Vagina (tissue), 2 donors: ENCODE data around the gene LMTK3. TPM values are rescaled to one million over a fixed set of nuclear protein-coding genes. Genes with fewer than 3 reads are reported as not detected.

Experiments used
- DNase-seq, 2 donors: peaks; one replicate each; pipeline ENCODE4 v3.0.0-alpha.2; 2017; ENCODE audit errors: extremely low spot score in 2 of 2
- H3K27ac ChIP-seq: fragments of 200-600 bp; sonication (generic); one replicate; pipeline ENCODE4 v1.5.1; 2019
- H3K27me3 ChIP-seq: fragments of 200-600 bp; sonication (generic); one replicate; pipeline ENCODE4 v1.5.1; 2019
- H3K36me3 ChIP-seq, 2 donors: fragments of 200-600 bp; sonication (generic); one replicate each; pipeline ENCODE4 v1.5.1; 2017 to 2019
- H3K4me1 ChIP-seq: fragments of 200-600 bp; sonication (generic); one replicate; pipeline ENCODE4 v1.5.1; 2019
- H3K4me3 ChIP-seq, 2 donors: fragments of 200-600 bp; sonication (generic); 1 replicate in 1 of 2; 2 replicates in 1 of 2; pipeline ENCODE4 v1.5.1; 2016 to 2019
- H3K9me3 ChIP-seq: fragments of 200-600 bp; sonication (generic); one replicate; pipeline ENCODE4 v1.5.1; 2019
- POLR2A ChIP-seq, 2 donors: fragments of 450-650 bp; IDR thresholded peaks; one replicate each; pipeline ENCODE4 v1.6.1; 2017; ENCODE audit warnings: antibody characterized with exemption in 2 of 2, mild to moderate bottlenecking in 2 of 2, moderate library complexity in 2 of 2
- POLR2AphosphoS5 ChIP-seq, 2 donors: sonication (generic); formaldehyde crosslinking; IDR thresholded peaks; one replicate each; pipeline ENCODE4 v1.9.0; 2017; ENCODE audit warnings: antibody characterized with exemption in 2 of 2, mild to moderate bottlenecking in 2 of 2, low read depth in 1 of 2; ENCODE audit not compliant: insufficient read depth in 1 of 2
- intact Hi-C: fragments of 100-400 bp; cut with DNase I; formaldehyde crosslinking; loops from one replicate; pipeline ENCODE4 v1.15.1; 2023
- total RNA-seq: library from RNA; depleted of rRNA; stranded (reverse); fragments of >200 nt; gene quantifications from one replicate; pipeline ENCODE4 v1.2.3, GENCODE V29; 2016
- TF ChIP-seq, protein P1 (sequence below), 3 experiments: fragments of 450-650 bp in 2 of 3; fragments of 200-600 bp in 1 of 3; sonication (generic) in 1 of 3; IDR thresholded peaks; one replicate each; pipeline ENCODE4 v1.5.1; 2017 to 2019; ENCODE audit warnings: antibody characterized with exemption in 3 of 3, mild to moderate bottlenecking in 2 of 3, moderate library complexity in 2 of 3

LMTK3 gene
- total RNA-seq, 1 donor from 2014 or later: 1.7 TPM

DNA sequence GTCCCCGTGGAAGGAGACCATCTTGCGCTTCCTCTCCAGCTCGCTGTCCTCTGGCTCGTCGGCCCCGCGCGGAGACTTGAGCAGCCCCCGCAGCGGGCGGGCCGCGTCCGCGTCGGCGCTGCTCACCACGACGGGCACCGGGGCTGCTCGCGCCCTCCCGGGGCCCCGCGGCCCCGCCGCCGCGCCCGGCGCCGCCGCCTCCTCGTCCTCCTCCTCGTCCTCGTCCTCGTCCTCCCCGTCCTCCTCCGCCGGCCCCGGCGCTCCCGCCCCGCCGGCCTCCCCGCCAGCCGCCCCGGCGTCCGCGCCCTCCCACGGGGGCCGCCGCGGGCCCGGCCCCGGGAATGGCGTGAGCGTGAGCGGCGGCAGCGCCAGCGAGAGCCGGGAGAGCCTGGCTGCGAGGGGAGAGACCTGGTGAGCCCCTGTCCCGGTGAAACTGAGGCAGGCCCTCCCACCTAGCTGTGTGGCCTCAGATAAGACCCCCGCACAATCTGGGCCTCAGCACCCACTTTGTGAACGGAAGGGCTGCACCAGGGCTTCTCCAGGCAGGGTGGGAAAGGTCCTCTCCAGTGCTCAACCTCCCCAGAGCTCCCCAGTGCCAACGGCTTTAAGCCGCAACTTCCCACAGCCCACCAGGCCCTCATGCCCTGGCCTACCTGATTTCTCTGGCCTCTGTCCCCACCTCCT, 17.8 kb downstream of the LMTK3 start:
- intact Hi-C loops: loop anchor here (5.0 kb wide), 1 partner anchor 93 kb away; no protein-coding TSS in a partner anchor

DNA sequence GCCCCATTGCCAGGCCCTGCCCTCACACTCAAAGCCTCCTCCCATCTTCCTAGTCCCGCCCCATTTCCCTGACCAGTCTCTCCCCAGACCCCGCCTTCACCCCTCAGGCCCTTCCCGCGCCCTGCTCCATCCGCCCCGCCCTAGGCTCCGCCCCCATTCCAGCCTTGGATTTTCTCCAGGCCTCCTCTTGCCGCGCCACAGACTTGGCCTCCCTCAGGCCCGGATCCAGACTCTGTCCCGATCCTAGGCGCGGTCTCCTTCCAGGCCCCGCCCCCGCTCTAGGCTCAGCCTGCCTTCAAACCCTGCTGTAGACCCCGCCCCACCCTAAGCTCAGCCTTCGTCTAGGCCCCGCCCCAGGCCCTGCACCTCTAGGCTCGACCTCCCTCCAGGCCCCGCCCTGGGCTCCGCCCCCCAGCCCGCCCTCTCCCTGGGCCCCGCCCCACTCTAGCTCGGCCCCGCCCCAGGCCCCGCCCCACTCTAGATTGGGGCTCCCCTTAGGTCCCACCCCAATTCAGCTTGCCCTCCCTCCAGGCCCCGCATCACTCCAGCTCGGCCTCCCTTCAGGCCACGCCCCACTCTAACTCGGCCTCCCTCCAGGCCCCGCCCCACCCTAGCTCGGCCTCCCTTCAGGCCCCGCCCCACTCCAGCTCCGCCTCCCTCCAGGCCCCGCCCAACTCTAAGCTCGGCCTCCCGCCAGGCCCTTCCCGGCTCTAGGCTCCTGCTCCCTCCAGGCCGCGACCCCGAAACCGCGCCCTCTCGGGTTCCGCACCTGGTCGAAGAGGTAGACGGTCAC, 18.5 kb downstream of the LMTK3 start:
- intact Hi-C loops: loop anchor here (5.0 kb wide), 1 partner anchor 94 kb away; no protein-coding TSS in a partner anchor
- Histone ChIP-seq H3K4me1 (peaks cover 50% of the 10 kb centered on the region), H3K27ac (peak overlapping the region; percentile 63)

More for the DNA sequence above, 17.8 kb downstream of the LMTK3 start:
- H3K27me3 ChIP-seq: no peaks in the 10 kb centered on the region
- TF ChIP-seq POLR2A (IDR thresholded peaks at IDR 0.05) (no peak), POLR2AphosphoS5 (IDR thresholded peaks at IDR 0.05; ENCODE audit: insufficient read depth in 1 of 2, low read depth in 1 of 2) (no peak)
- TF ChIP-seq, protein P1, sequence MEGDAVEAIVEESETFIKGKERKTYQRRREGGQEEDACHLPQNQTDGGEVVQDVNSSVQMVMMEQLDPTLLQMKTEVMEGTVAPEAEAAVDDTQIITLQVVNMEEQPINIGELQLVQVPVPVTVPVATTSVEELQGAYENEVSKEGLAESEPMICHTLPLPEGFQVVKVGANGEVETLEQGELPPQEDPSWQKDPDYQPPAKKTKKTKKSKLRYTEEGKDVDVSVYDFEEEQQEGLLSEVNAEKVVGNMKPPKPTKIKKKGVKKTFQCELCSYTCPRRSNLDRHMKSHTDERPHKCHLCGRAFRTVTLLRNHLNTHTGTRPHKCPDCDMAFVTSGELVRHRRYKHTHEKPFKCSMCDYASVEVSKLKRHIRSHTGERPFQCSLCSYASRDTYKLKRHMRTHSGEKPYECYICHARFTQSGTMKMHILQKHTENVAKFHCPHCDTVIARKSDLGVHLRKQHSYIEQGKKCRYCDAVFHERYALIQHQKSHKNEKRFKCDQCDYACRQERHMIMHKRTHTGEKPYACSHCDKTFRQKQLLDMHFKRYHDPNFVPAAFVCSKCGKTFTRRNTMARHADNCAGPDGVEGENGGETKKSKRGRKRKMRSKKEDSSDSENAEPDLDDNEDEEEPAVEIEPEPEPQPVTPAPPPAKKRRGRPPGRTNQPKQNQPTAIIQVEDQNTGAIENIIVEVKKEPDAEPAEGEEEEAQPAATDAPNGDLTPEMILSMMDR (IDR thresholded peaks at IDR 0.05): no peak
- H3K9me3 ChIP-seq: no peaks in the 10 kb centered on the region
- no peaks in the 10 kb centered on the region for H3K36me3 ChIP-seq
- peak overlapping the region; percentile 43 to 63 for H3K4me3 ChIP-seq
- H3K4me1 ChIP-seq: peaks cover 48% of the 10 kb centered on the region
- peak overlapping the region; percentile 63 for H3K27ac ChIP-seq
- DNase-seq: no peak

DNA sequence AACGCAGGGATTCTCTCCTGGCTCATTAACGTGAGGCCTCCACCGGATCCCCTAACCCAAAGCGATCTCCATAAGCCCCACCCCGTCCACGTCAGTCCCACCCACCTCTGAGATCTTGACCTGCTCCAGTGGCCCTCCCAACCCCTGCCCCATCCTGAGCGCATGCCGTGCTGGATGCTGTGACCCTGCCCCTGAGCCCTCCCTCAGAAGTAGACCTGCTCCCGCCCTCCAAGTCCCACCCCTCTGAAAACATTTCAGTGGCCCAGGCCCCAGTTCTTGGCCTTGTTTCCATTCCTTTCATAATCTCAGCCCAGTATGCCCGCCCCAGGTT, 19.9 kb downstream of the LMTK3 start:
- H3K27ac ChIP-seq: peak overlapping the region; percentile 61
- H3K4me3 ChIP-seq: no peak overlapping the region
- no peaks in the 10 kb centered on the region for H3K27me3 ChIP-seq
- no peaks in the 10 kb centered on the region for H3K36me3 ChIP-seq
- intact Hi-C loops: loop anchor here (5.0 kb wide), 1 partner anchor 96 kb away; no protein-coding TSS in a partner anchor
- TF ChIP-seq, protein P1 (IDR thresholded peaks at IDR 0.05): no peak
- TF ChIP-seq POLR2AphosphoS5 (IDR thresholded peaks at IDR 0.05; ENCODE audit: insufficient read depth in 1 of 2, low read depth in 1 of 2): no peak
- no peak for TF ChIP-seq POLR2A (IDR thresholded peaks at IDR 0.05)
- DNase-seq: no peak
- H3K9me3 ChIP-seq: no peaks in the 10 kb centered on the region
- H3K4me1 ChIP-seq: peaks cover 55% of the 10 kb centered on the region

More for the DNA sequence above, 18.5 kb downstream of the LMTK3 start:
- no peaks in the 10 kb centered on the region for H3K36me3 ChIP-seq
- DNase-seq: peak in 1 of 2 donors; percentile 95
- H3K27me3 ChIP-seq: no peaks in the 10 kb centered on the region
- H3K4me3 ChIP-seq: peak overlapping the region; percentile 43 to 63
- peak; percentile 51 to 85 for TF ChIP-seq POLR2AphosphoS5 (IDR thresholded peaks at IDR 0.05; ENCODE audit: insufficient read depth in 1 of 2, low read depth in 1 of 2)
- peak in 1 of 2 donors; percentile 52 for TF ChIP-seq POLR2A (IDR thresholded peaks at IDR 0.05)
- TF ChIP-seq, protein P1 (IDR thresholded peaks at IDR 0.05): no peak
- H3K9me3 ChIP-seq: no peaks in the 10 kb centered on the region

DNA sequence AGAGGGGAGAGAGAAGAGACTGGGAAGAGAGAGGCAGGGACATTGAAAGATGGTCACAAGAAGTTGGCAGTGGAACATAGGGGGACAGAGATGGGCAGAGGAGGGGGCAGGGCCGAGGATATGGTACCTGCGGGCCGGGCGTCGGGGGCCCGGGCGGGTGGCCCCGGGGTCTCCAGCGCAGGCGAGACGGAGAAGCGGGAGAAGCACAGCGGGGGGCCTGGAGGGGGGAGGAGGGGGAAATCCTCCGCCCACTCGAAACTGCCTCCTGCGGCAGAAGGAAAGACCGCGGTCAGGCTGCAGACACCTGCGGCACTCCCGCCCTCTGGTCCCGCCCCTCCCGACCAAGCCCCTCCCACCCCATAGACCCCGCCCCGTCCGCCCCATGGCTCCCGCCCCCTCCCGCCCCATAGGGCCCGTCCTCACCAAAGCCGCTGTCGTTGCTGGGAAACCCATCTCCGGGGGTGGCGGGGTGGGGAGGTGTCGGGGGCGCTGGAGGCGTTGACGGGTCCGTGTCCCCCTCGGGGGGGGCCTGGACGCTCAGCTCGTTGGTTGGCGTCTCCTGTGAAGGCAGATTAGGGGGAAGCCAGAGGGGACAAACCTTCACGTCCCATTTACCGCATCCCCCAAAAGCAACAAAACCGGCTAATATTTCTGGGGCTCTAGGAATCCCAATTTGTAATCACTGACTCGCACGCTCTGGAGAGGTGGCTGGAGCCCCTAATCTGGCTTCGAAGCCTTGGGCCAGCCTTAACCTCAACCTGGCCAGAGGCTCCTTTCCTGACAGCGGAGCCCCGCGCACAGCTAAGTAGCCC, 20.4 kb downstream of the LMTK3 start:
- no peaks in the 10 kb centered on the region for H3K27me3 ChIP-seq
- H3K4me3 ChIP-seq: peak overlapping the region in 1 of 2 donors; percentile 16
- no peak for TF ChIP-seq POLR2A (IDR thresholded peaks at IDR 0.05)
- TF ChIP-seq, protein P1 (IDR thresholded peaks at IDR 0.05): no peak
- no peak for TF ChIP-seq POLR2AphosphoS5 (IDR thresholded peaks at IDR 0.05; ENCODE audit: insufficient read depth in 1 of 2, low read depth in 1 of 2)
- H3K36me3 ChIP-seq: no peaks in the 10 kb centered on the region
- DNase-seq: no peak
- peak overlapping the region; percentile 61 for H3K27ac ChIP-seq
- H3K4me1 ChIP-seq: peaks cover 55% of the 10 kb centered on the region
- intact Hi-C loops: loop anchor here (5.0 kb wide), 1 partner anchor 96 kb away; no protein-coding TSS in a partner anchor
- H3K9me3 ChIP-seq: no peaks in the 10 kb centered on the region
